HepG2 (cell line): ENCODE results near the gene ATG16L2. TPM values are rescaled to one million over a fixed set of nuclear protein-coding genes. Genes with fewer than 3 reads are reported as not detected.
A peak's percentile ranks its signal among the peaks of the same experiment; 100 is the strongest.

Experiments
- ARHGAP35 ChIP-seq: sonication (generic); formaldehyde crosslinking; IDR thresholded peaks from 2 replicates; pipeline ENCODE4 v1.9.0; 2022; ENCODE audit warnings: mild to moderate bottlenecking, inconsistent platforms, moderate library complexity, missing genetic modification reagents, borderline replicate concordance
- DR1 ChIP-seq: sonication (generic); formaldehyde crosslinking; IDR thresholded peaks from 2 replicates; pipeline ENCODE4 v1.8.0; 2021; ENCODE audit warnings: mild to moderate bottlenecking, missing genetic modification reagents, inconsistent platforms
- HMG20A ChIP-seq: IDR thresholded peaks from 2 replicates; pipeline ENCODE4 v1.6.1; 2016; ENCODE audit warnings: borderline replicate concordance
- HNRNPK ChIP-seq: fragments of 200-400 bp; formaldehyde crosslinking; IDR thresholded peaks from 2 replicates; pipeline ENCODE4 v1.6.1; 2018; ENCODE audit warnings: low read length, low read depth, moderate library complexity, mild to moderate bottlenecking; ENCODE audit not compliant: poor library complexity, severe bottlenecking
- IRF2 ChIP-seq: IDR thresholded peaks from 2 replicates; pipeline ENCODE4 v1.6.1; 2018; ENCODE audit warnings: missing genetic modification reagents, missing compliant biosample characterization
- MBNL3 ChIP-seq: fragments of 250-450 bp; sonication (Bioruptor Pico); conservative IDR thresholded peaks from 2 replicates; pipeline ENCODE4 v1.8.0; 2022; ENCODE audit warnings: mild to moderate bottlenecking, inconsistent platforms
- MED13 ChIP-seq: sonication (generic); formaldehyde crosslinking; IDR thresholded peaks from 2 replicates; pipeline ENCODE4 v1.5.0; 2020; ENCODE audit warnings: missing genetic modification reagents
- REXO4 ChIP-seq: sonication (generic); formaldehyde crosslinking; IDR thresholded peaks from 2 replicates; pipeline ENCODE4 v1.8.0; 2022; ENCODE audit warnings: missing genetic modification reagents, mild to moderate bottlenecking, borderline replicate concordance
- SIN3A ChIP-seq: IDR thresholded peaks from 2 replicates; pipeline ENCODE4 v1.6.1; 2011; ENCODE audit warnings: low read depth, mild to moderate bottlenecking, control low read depth, low read length, borderline replicate concordance
- SMC3 ChIP-seq: IDR thresholded peaks from 2 replicates; pipeline ENCODE4 v1.6.1; 2011; ENCODE audit warnings: low read length, improper control_type of control experiment
- SP5 ChIP-seq: IDR thresholded peaks from 2 replicates; pipeline ENCODE4 v1.6.1; 2016; ENCODE audit warnings: low read depth, borderline replicate concordance
- THAP11 ChIP-seq: IDR thresholded peaks from 2 replicates; pipeline ENCODE4 v1.6.1; 2016; ENCODE audit warnings: missing biosample characterization, missing genetic modification reagents
- ZBTB42 ChIP-seq: sonication (generic); formaldehyde crosslinking; IDR thresholded peaks from 2 replicates; pipeline ENCODE4 v1.5.0; 2020; ENCODE audit warnings: mild to moderate bottlenecking, missing genetic modification reagents
- ZBTB8A ChIP-seq: sonication (generic); formaldehyde crosslinking; IDR thresholded peaks from 2 replicates; pipeline ENCODE4 v1.4.0; 2020; ENCODE audit warnings: mild to moderate bottlenecking, low read depth, missing genetic modification reagents, borderline replicate concordance
- ZFP62 ChIP-seq: sonication (generic); formaldehyde crosslinking; IDR thresholded peaks from 2 replicates; pipeline ENCODE4 v1.4.0; 2020; ENCODE audit warnings: missing genetic modification reagents
- ZNF460 ChIP-seq: sonication (generic); formaldehyde crosslinking; IDR thresholded peaks from 2 replicates; pipeline ENCODE4 v1.5.1; 2020; ENCODE audit warnings: missing genetic modification reagents, mild to moderate bottlenecking, borderline replicate concordance
- ZNF510 ChIP-seq: sonication (generic); formaldehyde crosslinking; IDR thresholded peaks from 2 replicates; pipeline ENCODE4 v1.4.0; 2020; ENCODE audit warnings: low read depth, mild to moderate bottlenecking, missing genetic modification reagents
- ZNF780A ChIP-seq: sonication (generic); formaldehyde crosslinking; IDR thresholded peaks from 2 replicates; pipeline ENCODE4 v1.8.0; 2022; ENCODE audit warnings: mild to moderate bottlenecking, missing genetic modification reagents, moderate library complexity
- ZNF816 ChIP-seq: sonication (generic); formaldehyde crosslinking; IDR thresholded peaks from 2 replicates; pipeline ENCODE4 v1.8.0; 2022; ENCODE audit warnings: missing genetic modification reagents, mild to moderate bottlenecking, borderline replicate concordance
- ZNF841 ChIP-seq: sonication (generic); formaldehyde crosslinking; IDR thresholded peaks from 2 replicates; pipeline ENCODE4 v1.8.1; 2023; ENCODE audit warnings: missing genetic modification reagents, borderline replicate concordance
- ZSCAN31 ChIP-seq: sonication (generic); formaldehyde crosslinking; IDR thresholded peaks from 2 replicates; pipeline ENCODE4 v1.5.0; 2020; ENCODE audit warnings: low read depth, mild to moderate bottlenecking, missing genetic modification reagents
- polyA plus RNA-seq, 8 experiments: library from polyadenylated mRNA; depleted of rRNA in 3 of 8; stranded (reverse) in 7 of 8; unstranded in 1 of 8; fragments of >200 nt; fragmentation: Illumina TruSeq in 4 of 8; extraction: Trizol in 4 of 8; gene quantifications; 2 replicates each; pipeline versions ENCODE4 v1.2.1 to v1.2.3, GENCODE V29; 2011 to 2016; ENCODE audit warnings: low read depth in 4 of 8, missing spikeins in 1 of 8, mixed read lengths in 1 of 8; ENCODE audit not compliant: insufficient read depth in 1 of 8
- total RNA-seq, 5 experiments: library from RNA; depleted of rRNA; stranded (reverse); fragments of >200 nt; fragmentation: Illumina TruSeq; extraction: Trizol; gene quantifications; 2 replicates each; pipeline ENCODE4 v1.2.3, GENCODE V29; 2016; ENCODE audit warnings: low read depth in 1 of 5
- TF ChIP-seq, protein P1 (sequence below): sonication (generic); formaldehyde crosslinking; IDR thresholded peaks from 2 replicates; pipeline ENCODE4 v1.5.0; 2020; ENCODE audit warnings: missing genetic modification reagents, mild to moderate bottlenecking, borderline replicate concordance
- TF ChIP-seq, protein P2 (sequence below): sonication (generic); formaldehyde crosslinking; IDR thresholded peaks from 2 replicates; pipeline ENCODE4 v1.9.0; 2021; ENCODE audit warnings: missing genetic modification reagents, mild to moderate bottlenecking, borderline replicate concordance
- TF ChIP-seq, protein P3 (sequence below): sonication (generic); formaldehyde crosslinking; conservative IDR thresholded peaks from 2 replicates; pipeline ENCODE4 v1.8.0; 2022; ENCODE audit warnings: mild to moderate bottlenecking, moderate library complexity, missing genetic modification reagents
- TF ChIP-seq, protein P4 (sequence below): sonication (generic); formaldehyde crosslinking; conservative IDR thresholded peaks from 2 replicates; pipeline ENCODE4 v1.5.0; 2020; ENCODE audit warnings: missing genetic modification reagents

Gene ATG16L2
- total and polyA plus RNA-seq, 2 of the 13 experiments (the other 11 are each of a cell fraction or from before 2014, with no cell fraction given): 6.2 to 14.8 TPM

DNA sequence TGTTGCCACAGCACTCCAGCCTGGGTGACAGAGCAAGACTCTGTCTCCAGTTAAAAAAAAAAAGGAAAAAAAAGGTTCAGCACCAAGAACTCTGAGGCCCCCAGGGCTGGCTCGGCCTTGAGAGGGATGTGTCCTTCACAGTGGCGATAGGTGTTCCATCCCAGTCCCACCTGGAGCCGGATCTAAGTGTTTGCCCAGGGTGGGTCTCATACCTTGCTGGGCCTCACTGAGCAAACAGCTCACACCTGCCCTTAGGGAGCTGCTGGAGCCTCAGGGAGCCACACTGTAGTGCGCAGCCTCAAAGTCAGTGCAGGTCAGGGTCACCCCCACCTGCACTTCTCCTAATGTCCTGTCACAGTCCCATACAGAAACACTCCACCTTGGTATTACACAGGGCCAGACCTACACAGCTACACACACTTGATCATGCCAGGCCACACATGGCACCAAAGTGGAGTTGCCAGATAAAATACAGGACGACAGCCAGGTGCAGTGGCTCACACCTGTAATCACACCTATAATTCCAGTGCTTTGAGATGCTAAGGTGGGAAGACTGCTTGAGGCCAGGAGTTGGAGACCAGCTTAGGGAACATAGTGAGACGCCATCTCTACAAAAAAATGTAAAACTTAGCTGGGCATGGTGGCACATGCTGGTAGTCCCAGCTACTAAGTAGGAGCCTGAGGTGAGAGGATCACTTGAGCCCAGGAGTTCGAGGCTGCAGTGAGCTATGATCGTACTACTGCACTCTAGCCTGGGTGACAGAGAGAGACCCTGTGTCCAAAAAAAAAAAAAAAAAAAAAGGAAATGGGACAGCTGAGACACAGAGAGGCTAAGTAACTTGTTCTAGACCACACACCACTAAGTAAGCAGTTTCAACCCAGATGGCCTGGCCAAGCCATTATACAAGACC is 27.7 kb upstream of the ATG16L2 start (continued):
- TF ChIP-seq, protein P1, sequence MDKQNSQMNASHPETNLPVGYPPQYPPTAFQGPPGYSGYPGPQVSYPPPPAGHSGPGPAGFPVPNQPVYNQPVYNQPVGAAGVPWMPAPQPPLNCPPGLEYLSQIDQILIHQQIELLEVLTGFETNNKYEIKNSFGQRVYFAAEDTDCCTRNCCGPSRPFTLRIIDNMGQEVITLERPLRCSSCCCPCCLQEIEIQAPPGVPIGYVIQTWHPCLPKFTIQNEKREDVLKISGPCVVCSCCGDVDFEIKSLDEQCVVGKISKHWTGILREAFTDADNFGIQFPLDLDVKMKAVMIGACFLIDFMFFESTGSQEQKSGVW (CRISPR knock-in tag): no peak
- TF ChIP-seq HMG20A (CRISPR knock-in tag) (no peak), ZBTB42 (CRISPR knock-in tag) (0 out of 2 replicates have a peak, but pooled peaks have one; percentile 21), ZFP62 (CRISPR knock-in tag) (no peak), IRF2 (CRISPR knock-in tag) (no peak), ARHGAP35 (no peak), THAP11 (CRISPR knock-in tag) (peak; percentile 71), REXO4 (CRISPR knock-in tag) (no peak), ZNF510 (CRISPR knock-in tag) (no peak), SP5 (CRISPR knock-in tag) (peak; percentile 91), ZSCAN31 (CRISPR knock-in tag) (0 out of 2 replicates have a peak, but pooled peaks have one; percentile 9), ZNF460 (CRISPR knock-in tag) (no peak), ZBTB8A (no peak), MED13 (CRISPR knock-in tag) (no peak; the same call in 1 of the 2 replicates), SIN3A (no peak), ZNF841 (CRISPR knock-in tag) (no peak), MBNL3 (CRISPR knock-in tag) (no peak), ZNF780A (CRISPR knock-in tag) (no peak), SMC3 (no peak), DR1 (CRISPR knock-in tag) (no peak), HNRNPK (no peak), ZNF816 (CRISPR knock-in tag) (no peak)
- TF ChIP-seq, protein P2, sequence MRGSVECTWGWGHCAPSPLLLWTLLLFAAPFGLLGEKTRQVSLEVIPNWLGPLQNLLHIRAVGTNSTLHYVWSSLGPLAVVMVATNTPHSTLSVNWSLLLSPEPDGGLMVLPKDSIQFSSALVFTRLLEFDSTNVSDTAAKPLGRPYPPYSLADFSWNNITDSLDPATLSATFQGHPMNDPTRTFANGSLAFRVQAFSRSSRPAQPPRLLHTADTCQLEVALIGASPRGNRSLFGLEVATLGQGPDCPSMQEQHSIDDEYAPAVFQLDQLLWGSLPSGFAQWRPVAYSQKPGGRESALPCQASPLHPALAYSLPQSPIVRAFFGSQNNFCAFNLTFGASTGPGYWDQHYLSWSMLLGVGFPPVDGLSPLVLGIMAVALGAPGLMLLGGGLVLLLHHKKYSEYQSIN (CRISPR knock-in tag): no peak
- TF ChIP-seq, protein P3, sequence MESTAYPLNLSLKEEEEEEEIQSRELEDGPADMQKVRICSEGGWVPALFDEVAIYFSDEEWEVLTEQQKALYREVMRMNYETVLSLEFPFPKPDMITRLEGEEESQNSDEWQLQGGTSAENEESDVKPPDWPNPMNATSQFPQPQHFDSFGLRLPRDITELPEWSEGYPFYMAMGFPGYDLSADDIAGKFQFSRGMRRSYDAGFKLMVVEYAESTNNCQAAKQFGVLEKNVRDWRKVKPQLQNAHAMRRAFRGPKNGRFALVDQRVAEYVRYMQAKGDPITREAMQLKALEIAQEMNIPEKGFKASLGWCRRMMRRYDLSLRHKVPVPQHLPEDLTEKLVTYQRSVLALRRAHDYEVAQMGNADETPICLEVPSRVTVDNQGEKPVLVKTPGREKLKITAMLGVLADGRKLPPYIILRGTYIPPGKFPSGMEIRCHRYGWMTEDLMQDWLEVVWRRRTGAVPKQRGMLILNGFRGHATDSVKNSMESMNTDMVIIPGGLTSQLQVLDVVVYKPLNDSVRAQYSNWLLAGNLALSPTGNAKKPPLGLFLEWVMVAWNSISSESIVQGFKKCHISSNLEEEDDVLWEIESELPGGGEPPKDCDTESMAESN (CRISPR knock-in tag): no peak
- TF ChIP-seq, protein P4, sequence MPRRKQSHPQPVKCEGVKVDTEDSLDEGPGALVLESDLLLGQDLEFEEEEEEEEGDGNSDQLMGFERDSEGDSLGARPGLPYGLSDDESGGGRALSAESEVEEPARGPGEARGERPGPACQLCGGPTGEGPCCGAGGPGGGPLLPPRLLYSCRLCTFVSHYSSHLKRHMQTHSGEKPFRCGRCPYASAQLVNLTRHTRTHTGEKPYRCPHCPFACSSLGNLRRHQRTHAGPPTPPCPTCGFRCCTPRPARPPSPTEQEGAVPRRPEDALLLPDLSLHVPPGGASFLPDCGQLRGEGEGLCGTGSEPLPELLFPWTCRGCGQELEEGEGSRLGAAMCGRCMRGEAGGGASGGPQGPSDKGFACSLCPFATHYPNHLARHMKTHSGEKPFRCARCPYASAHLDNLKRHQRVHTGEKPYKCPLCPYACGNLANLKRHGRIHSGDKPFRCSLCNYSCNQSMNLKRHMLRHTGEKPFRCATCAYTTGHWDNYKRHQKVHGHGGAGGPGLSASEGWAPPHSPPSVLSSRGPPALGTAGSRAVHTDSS (CRISPR knock-in tag): no peak
